DND-41 (cell line): ENCODE measurements around the gene ZNF12.

Source experiments
- ATAC-seq: fragments of 200-7000 bp; cut with Tn5 transposase; 3 replicates; pipeline ENCODE4 v1.9.1; 2021; ENCODE audit warnings: low read depth; ENCODE audit not compliant: insufficient read depth
- DNase-seq: peaks from one replicate; pipeline ENCODE4 v3.0.0-alpha.2; 2020
- H2AFZ ChIP-seq: 2 replicates; pipeline ENCODE4 v1.6.0; 2012; ENCODE audit warnings: low read depth, low read length
- H3K27ac ChIP-seq: 2 replicates; pipeline ENCODE4 v1.5.1; 2012; ENCODE audit warnings: low read length, inconsistent platforms
- H3K27me3 ChIP-seq: fragments of 200-600 bp; sonication (generic); 2 replicates; pipeline ENCODE4 v1.6.0; 2012; ENCODE audit warnings: low read length, mild to moderate bottlenecking, inconsistent platforms; ENCODE audit not compliant: insufficient read depth, poor library complexity
- H3K36me3 ChIP-seq: 2 replicates; pipeline ENCODE4 v1.5.1; 2012; ENCODE audit warnings: low read length, inconsistent platforms; ENCODE audit not compliant: insufficient read depth
- H3K4me1 ChIP-seq: 2 replicates; pipeline ENCODE4 v1.5.1; 2012; ENCODE audit warnings: mild to moderate bottlenecking, low read length; ENCODE audit not compliant: insufficient read depth
- H3K4me2 ChIP-seq: 2 replicates; pipeline ENCODE4 v1.6.0; 2012; ENCODE audit warnings: mild to moderate bottlenecking, moderate library complexity, low read length, inconsistent platforms; ENCODE audit not compliant: insufficient read depth
- H3K4me3 ChIP-seq, 2 experiments: fragments of 200-600 bp in 1 of 2; shearing (Covaris generic) in 1 of 2; 2 replicates each; pipeline ENCODE4 v1.5.1; 2012 to 2016; ENCODE audit warnings: inconsistent platforms in 2 of 2, low read length in 2 of 2, mild to moderate bottlenecking in 2 of 2, low read depth in 1 of 2, moderate library complexity in 1 of 2
- H3K79me2 ChIP-seq: 2 replicates; pipeline ENCODE4 v1.6.0; 2012; ENCODE audit warnings: low read length, inconsistent platforms; ENCODE audit not compliant: insufficient read depth
- H3K9ac ChIP-seq: 2 replicates; pipeline ENCODE4 v1.6.0; 2012; ENCODE audit warnings: low read depth, mild to moderate bottlenecking, inconsistent platforms, low read length, moderate library complexity
- H3K9me3 ChIP-seq: 2 replicates; pipeline ENCODE4 v1.5.1; 2012; ENCODE audit warnings: low read length, moderate library complexity, mild to moderate bottlenecking, inconsistent platforms; ENCODE audit not compliant: insufficient read depth, severe bottlenecking
- H4K20me1 ChIP-seq: 2 replicates; pipeline ENCODE4 v1.6.0; 2012; ENCODE audit warnings: low read length; ENCODE audit not compliant: insufficient read depth
- EZH2 ChIP-seq: IDR thresholded peaks from 3 replicates; pipeline ENCODE4 v1.6.1; 2012; ENCODE audit warnings: borderline replicate concordance, low read depth, mild to moderate bottlenecking, moderate library complexity, low read length, inconsistent platforms; ENCODE audit not compliant: severe bottlenecking
- TF ChIP-seq, protein P1 (sequence below): IDR thresholded peaks from 2 replicates; pipeline ENCODE4 v1.5.1; 2012; ENCODE audit warnings: borderline replicate concordance, low read length, moderate library complexity, mild to moderate bottlenecking; ENCODE audit not compliant: poor library complexity, severe bottlenecking; ENCODE audit errors: extremely low read depth

ZNF12 gene

GRCh38 chr7:6647541-6647940 lies 59.2 kb downstream of the ZNF12 start:
- no peak for DNase-seq
- no peak overlapping the region for H3K9ac ChIP-seq
- H3K36me3 ChIP-seq = peaks cover 92% of the 10 kb centered on the region
- H4K20me1 ChIP-seq = peaks cover 66% of the 10 kb centered on the region
- no peak overlapping the region for H2AFZ ChIP-seq
- no peak overlapping the region for H3K27ac ChIP-seq
- no peaks in the 10 kb centered on the region for H3K4me1 ChIP-seq
- TF ChIP-seq EZH2 = no peak
- TF ChIP-seq, protein P1, sequence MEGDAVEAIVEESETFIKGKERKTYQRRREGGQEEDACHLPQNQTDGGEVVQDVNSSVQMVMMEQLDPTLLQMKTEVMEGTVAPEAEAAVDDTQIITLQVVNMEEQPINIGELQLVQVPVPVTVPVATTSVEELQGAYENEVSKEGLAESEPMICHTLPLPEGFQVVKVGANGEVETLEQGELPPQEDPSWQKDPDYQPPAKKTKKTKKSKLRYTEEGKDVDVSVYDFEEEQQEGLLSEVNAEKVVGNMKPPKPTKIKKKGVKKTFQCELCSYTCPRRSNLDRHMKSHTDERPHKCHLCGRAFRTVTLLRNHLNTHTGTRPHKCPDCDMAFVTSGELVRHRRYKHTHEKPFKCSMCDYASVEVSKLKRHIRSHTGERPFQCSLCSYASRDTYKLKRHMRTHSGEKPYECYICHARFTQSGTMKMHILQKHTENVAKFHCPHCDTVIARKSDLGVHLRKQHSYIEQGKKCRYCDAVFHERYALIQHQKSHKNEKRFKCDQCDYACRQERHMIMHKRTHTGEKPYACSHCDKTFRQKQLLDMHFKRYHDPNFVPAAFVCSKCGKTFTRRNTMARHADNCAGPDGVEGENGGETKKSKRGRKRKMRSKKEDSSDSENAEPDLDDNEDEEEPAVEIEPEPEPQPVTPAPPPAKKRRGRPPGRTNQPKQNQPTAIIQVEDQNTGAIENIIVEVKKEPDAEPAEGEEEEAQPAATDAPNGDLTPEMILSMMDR = no peak
- H3K79me2 ChIP-seq = peaks cover 42% of the 10 kb centered on the region
- no peak for ATAC-seq
- no peak overlapping the region for H3K4me2 ChIP-seq
- H3K9me3 ChIP-seq = peaks cover 7% of the 10 kb centered on the region
- H3K4me3 ChIP-seq = no peak overlapping the region
- H3K27me3 ChIP-seq = no peaks in the 10 kb centered on the region

DNA sequence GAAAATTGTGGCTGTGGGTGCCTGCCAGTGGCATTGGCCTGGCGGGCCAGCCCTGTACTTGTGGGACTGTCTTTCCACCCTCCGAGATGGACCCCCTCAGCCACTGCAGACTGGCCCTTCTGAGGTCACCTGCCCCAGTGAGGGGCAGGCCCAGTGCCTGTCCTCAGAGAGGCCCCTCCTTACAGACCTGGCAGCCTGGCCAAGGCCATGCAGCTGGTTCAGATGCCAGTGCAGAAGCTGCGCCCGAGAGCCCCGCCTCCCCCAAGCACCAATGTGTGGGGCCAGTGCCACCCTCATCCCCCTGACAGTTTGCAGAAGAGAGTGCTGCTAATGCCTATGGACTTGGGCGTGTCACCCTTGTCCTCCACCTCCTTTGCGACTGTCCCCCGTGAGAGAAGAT lies 59.7 kb downstream of the ZNF12 start:
- H3K27me3 ChIP-seq = no peaks in the 10 kb centered on the region
- H4K20me1 ChIP-seq = peaks cover 66% of the 10 kb centered on the region
- DNase-seq (no peak), ATAC-seq (no peak)
- H3K4me3 ChIP-seq = no peak overlapping the region
- peaks cover 7% of the 10 kb centered on the region for H3K9me3 ChIP-seq
- no peak overlapping the region for H2AFZ ChIP-seq
- no peak overlapping the region for H3K27ac ChIP-seq
- H3K36me3 ChIP-seq = peaks cover 92% of the 10 kb centered on the region
- no peak overlapping the region for H3K9ac ChIP-seq
- no peak overlapping the region for H3K4me2 ChIP-seq
- no peaks in the 10 kb centered on the region for H3K4me1 ChIP-seq
- TF ChIP-seq, protein P1 = no peak
- no peak for TF ChIP-seq EZH2
- H3K79me2 ChIP-seq = peaks cover 46% of the 10 kb centered on the region

GRCh38 chr7:6646465-6646864 lies 60.3 kb downstream of the ZNF12 start:
- no peak overlapping the region for H3K4me3 ChIP-seq
- ATAC-seq (0 out of 3 replicates have a peak, but pooled peaks have one; percentile 6), DNase-seq (no peak)
- no peak overlapping the region for H3K27ac ChIP-seq
- peaks cover 92% of the 10 kb centered on the region for H3K36me3 ChIP-seq
- no peaks in the 10 kb centered on the region for H3K27me3 ChIP-seq
- H3K79me2 ChIP-seq = peaks cover 51% of the 10 kb centered on the region
- no peak overlapping the region for H3K4me2 ChIP-seq
- TF ChIP-seq, protein P1 = no peak
- no peak for TF ChIP-seq EZH2
- no peak overlapping the region for H2AFZ ChIP-seq
- no peak overlapping the region for H3K9ac ChIP-seq
- H3K9me3 ChIP-seq = peaks cover 7% of the 10 kb centered on the region
- no peaks in the 10 kb centered on the region for H3K4me1 ChIP-seq
- peaks cover 70% of the 10 kb centered on the region for H4K20me1 ChIP-seq

GRCh38 chr7:6644728-6645127 lies 62.0 kb downstream of the ZNF12 start:
- Histone ChIP-seq H2AFZ (no peak overlapping the region), H3K27me3 (no peaks in the 10 kb centered on the region), H3K4me2 (no peak overlapping the region), H3K9me3 (no peaks in the 10 kb centered on the region), H3K9ac (no peak overlapping the region), H3K79me2 (peaks cover 66% of the 10 kb centered on the region), H4K20me1 (peaks cover 77% of the 10 kb centered on the region), H3K27ac (no peak overlapping the region), H3K4me1 (peaks cover 8% of the 10 kb centered on the region), H3K36me3 (peaks cover 95% of the 10 kb centered on the region), H3K4me3 (no peak overlapping the region)
- DNase-seq (no peak), ATAC-seq (no peak)
- TF ChIP-seq, protein P1 = no peak
- TF ChIP-seq EZH2 = no peak
